ENCODE data around the gene TXNDC11.

Gene TXNDC11

DNA sequence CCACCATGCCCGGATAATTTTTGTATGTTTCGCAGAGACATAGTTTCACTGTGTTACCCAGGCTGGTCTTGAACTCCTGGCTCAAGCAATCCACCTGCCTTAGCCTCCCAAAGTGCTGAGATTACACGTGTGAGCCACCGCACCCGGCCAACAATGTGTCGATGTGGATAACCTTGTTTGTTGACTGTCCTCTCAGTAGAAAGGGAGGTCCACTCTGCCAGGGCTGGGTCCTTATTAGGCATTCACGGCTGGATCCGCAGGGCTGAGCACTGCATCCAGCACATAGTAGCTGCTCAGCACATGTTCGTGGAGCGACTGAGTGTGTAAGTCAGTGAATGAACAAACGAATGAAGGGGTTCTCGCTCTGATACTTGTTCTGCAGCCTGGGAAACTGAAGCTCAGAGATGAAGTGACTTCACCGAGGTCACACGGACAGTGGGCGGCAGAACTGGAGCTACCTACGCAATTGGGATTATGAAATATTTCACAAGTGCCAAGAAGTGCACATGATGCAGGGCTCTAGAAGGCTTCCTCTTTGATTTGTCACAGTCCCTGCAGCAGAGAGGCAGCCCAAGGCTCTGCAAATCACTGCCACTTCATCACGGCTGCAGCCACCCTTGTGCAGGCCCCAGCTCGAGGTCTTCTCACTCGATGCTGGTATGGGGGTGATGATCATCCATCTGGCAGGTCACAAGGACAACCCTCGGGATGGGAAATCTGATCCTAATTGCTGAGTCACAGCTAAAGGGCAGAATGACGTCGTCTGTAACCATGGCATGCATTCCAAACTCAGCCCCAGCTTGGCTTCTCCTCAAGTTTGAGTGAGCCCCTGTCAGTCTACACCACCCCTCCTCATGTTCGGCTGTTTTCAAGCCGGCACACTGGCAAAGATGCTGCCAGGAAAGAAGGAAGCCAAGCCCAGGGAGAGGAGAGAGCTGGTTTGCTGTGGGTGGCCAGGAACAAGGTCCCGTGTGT lies 102.4 kb downstream of the TXNDC11 start:
- 81% methylated on average over 25 of the region's 25 CpGs for WGBS, 2 experiments
- H3K36me3 ChIP-seq (ENCODE audit: control insufficient read depth, insufficient read depth, low read length), result no peaks in the 10 kb centered on the region
- H3K4me1 ChIP-seq (ENCODE audit: control insufficient read depth, insufficient read depth, low read length), result no peaks in the 10 kb centered on the region
- H3K27ac ChIP-seq (ENCODE audit: insufficient read depth, low read depth, low read length, poor library complexity, severe bottlenecking), result peak overlapping the region; percentile 28
- H3K27me3 ChIP-seq (ENCODE audit: control insufficient read depth, insufficient read depth, low read length, poor library complexity, severe bottlenecking), result no peaks in the 10 kb centered on the region
- no peak overlapping the region for H3K4me3 ChIP-seq (ENCODE audit: insufficient read depth, low read depth, low read length)
- no peaks in the 10 kb centered on the region for H3K9me3 ChIP-seq (ENCODE audit: control insufficient read depth, low read length)

DNA sequence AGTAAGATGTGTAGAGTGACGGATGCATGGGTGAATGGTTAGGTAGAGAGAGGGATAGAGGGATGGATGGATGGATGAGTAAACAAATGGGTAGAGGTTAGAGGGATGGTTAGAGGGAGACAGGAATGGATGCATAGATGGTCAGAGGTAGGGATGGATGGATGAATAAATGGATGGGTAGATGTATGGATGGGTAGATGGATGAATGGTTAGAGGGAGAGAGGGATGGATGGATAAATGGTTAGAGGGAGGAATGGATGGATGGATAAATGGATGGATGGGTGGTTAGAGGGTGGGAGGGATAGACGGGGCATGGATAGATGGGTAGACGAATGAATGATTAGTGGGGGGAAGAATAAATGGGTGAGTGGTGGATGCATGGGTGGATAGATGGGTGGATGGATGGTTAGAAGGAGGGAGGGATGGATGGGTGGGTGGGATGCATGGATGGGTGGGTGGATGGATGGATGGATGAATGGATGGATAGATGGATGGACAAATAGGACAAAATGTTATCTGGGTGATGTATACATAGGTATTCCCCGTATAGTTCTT lies 103.6 kb downstream of the TXNDC11 start:
- Histone ChIP-seq H3K36me3 (ENCODE audit: control insufficient read depth, insufficient read depth, low read length) (no peaks in the 10 kb centered on the region), H3K4me1 (ENCODE audit: control insufficient read depth, insufficient read depth, low read length) (no peaks in the 10 kb centered on the region), H3K27ac (ENCODE audit: insufficient read depth, low read depth, low read length, poor library complexity, severe bottlenecking) (no peak overlapping the region), H3K9me3 (ENCODE audit: control insufficient read depth, low read length) (no peaks in the 10 kb centered on the region), H3K27me3 (ENCODE audit: control insufficient read depth, insufficient read depth, low read length, poor library complexity, severe bottlenecking) (no peaks in the 10 kb centered on the region), H3K4me3 (ENCODE audit: insufficient read depth, low read depth, low read length) (no peak overlapping the region)
- WGBS, 2 experiments, result 62 to 63% methylated on average over 3 of the region's 4 CpGs

DNA sequence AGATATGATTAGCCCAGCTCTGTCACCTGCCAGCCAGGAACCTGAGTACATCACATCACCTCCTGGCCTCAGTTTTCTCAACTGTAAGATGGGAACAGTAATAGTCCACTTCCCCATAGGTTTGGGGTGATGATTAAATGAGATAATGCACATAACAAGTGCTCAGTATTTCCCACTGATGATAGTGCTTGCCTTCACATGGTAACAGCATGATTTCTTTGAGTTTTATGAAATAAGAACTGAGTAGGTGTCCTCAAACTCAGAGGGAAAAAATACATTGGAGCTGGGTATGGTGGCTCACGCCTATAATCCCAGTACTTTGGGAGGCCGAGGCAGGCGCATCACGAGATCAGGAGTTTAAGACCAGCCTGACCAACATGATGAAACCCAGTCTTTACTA lies 104.5 kb downstream of the TXNDC11 start:
- H3K27ac ChIP-seq (ENCODE audit: insufficient read depth, low read depth, low read length, poor library complexity, severe bottlenecking), result no peak overlapping the region
- WGBS, 2 experiments, result 89 to 92% methylated on average over 4 of the region's 4 CpGs
- H3K27me3 ChIP-seq (ENCODE audit: control insufficient read depth, insufficient read depth, low read length, poor library complexity, severe bottlenecking), result no peaks in the 10 kb centered on the region
- no peaks in the 10 kb centered on the region for H3K36me3 ChIP-seq (ENCODE audit: control insufficient read depth, insufficient read depth, low read length)
- H3K9me3 ChIP-seq (ENCODE audit: control insufficient read depth, low read length), result no peaks in the 10 kb centered on the region
- H3K4me3 ChIP-seq (ENCODE audit: insufficient read depth, low read depth, low read length), result no peak overlapping the region
- H3K4me1 ChIP-seq (ENCODE audit: control insufficient read depth, insufficient read depth, low read length), result no peaks in the 10 kb centered on the region

DNA sequence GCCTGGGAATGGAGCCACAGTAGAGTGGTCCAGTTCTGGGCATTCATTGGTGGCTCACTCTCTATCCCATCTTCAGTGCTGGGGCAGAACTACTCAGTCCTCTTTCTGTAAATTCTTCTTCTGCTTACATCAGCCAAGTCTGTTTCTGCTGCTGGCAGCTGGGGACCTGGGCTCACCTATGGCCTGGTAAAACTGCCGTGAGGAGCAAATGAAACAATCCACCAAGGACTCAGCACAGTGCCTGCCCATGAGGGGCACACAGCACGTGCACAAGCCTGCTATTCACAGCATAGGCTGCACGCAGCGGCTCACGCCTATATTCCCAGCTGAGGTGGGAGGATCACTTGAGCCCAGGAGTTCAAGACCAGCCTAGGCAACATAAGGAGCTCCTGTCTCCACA lies 105.3 kb downstream of the TXNDC11 start:
- H3K27ac ChIP-seq (ENCODE audit: insufficient read depth, low read depth, low read length, poor library complexity, severe bottlenecking), result no peak overlapping the region
- no peaks in the 10 kb centered on the region for H3K36me3 ChIP-seq (ENCODE audit: control insufficient read depth, insufficient read depth, low read length)
- peaks cover 6% of the 10 kb centered on the region for H3K4me1 ChIP-seq (ENCODE audit: control insufficient read depth, insufficient read depth, low read length)
- 87 to 91% methylated on average over 5 of the region's 5 CpGs for WGBS, 2 experiments
- no peak overlapping the region for H3K4me3 ChIP-seq (ENCODE audit: insufficient read depth, low read depth, low read length)
- no peaks in the 10 kb centered on the region for H3K27me3 ChIP-seq (ENCODE audit: control insufficient read depth, insufficient read depth, low read length, poor library complexity, severe bottlenecking)
- H3K9me3 ChIP-seq (ENCODE audit: control insufficient read depth, low read length), result no peaks in the 10 kb centered on the region

DNA sequence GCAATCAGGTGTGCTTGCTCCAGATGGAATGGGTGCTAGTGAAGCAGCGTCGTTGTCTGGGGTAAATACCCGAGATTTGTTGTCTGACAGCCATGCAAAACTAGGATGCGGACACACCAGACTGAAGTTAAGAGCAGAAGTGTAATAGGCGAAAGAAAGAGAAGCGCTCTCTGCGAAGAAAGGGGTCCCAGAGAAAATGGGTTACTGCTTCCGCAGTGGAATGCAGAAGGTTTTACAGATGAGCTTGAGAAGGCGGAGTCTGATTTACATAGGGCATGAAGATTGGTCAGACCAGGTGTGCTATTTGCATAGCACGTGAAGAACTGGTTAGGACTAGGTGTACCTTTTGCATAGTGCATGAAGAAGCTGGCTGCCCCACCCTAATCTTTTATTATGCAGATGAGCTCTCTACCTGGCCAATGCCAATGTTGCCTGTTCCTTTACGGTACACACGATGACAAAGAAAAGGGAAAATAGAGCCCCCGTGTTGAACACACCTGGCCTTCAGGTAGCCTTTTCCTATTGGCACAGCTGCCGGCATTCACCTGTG lies 106.4 kb downstream of the TXNDC11 start:
- Histone ChIP-seq H3K9me3 (ENCODE audit: control insufficient read depth, low read length) (no peaks in the 10 kb centered on the region), H3K36me3 (ENCODE audit: control insufficient read depth, insufficient read depth, low read length) (no peaks in the 10 kb centered on the region), H3K27ac (ENCODE audit: insufficient read depth, low read depth, low read length, poor library complexity, severe bottlenecking) (no peak overlapping the region), H3K27me3 (ENCODE audit: control insufficient read depth, insufficient read depth, low read length, poor library complexity, severe bottlenecking) (no peaks in the 10 kb centered on the region), H3K4me3 (ENCODE audit: insufficient read depth, low read depth, low read length) (no peak overlapping the region), H3K4me1 (ENCODE audit: control insufficient read depth, insufficient read depth, low read length) (peaks cover 9% of the 10 kb centered on the region)
- WGBS, 2 experiments, result 40 to 44% methylated on average over 14 of the region's 14 CpGs

DNA sequence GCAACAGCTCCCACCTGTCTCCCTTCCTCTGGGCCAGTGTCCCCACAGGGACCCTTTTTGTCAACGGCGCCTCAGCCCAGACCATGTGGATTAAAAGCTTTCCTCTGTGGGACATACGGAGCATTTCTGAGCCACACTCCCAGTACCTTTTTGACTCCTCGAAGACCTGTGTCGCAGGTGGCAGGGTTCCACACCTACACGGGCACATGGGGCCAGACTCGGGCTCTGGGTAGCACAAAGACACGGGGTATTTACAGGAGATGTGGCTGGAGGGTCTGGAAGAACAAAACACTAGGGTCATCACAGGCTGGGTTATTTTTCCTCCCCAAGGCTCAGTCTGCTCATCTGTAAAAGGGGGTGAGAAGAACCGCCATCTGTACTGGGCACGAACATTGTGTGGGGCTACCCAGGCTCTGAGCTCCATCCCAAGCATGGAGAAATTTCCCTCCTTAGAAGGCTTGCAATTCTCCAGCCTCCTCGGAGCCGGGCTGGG lies 106.9 kb downstream of the TXNDC11 start:
- WGBS, 2 experiments, result 79 to 80% methylated on average over 12 of the region's 12 CpGs
- Histone ChIP-seq H3K4me3 (ENCODE audit: insufficient read depth, low read depth, low read length) (no peak overlapping the region), H3K9me3 (ENCODE audit: control insufficient read depth, low read length) (no peaks in the 10 kb centered on the region), H3K36me3 (ENCODE audit: control insufficient read depth, insufficient read depth, low read length) (no peaks in the 10 kb centered on the region), H3K4me1 (ENCODE audit: control insufficient read depth, insufficient read depth, low read length) (peaks cover 9% of the 10 kb centered on the region), H3K27me3 (ENCODE audit: control insufficient read depth, insufficient read depth, low read length, poor library complexity, severe bottlenecking) (no peaks in the 10 kb centered on the region), H3K27ac (ENCODE audit: insufficient read depth, low read depth, low read length, poor library complexity, severe bottlenecking) (no peak overlapping the region)

DNA sequence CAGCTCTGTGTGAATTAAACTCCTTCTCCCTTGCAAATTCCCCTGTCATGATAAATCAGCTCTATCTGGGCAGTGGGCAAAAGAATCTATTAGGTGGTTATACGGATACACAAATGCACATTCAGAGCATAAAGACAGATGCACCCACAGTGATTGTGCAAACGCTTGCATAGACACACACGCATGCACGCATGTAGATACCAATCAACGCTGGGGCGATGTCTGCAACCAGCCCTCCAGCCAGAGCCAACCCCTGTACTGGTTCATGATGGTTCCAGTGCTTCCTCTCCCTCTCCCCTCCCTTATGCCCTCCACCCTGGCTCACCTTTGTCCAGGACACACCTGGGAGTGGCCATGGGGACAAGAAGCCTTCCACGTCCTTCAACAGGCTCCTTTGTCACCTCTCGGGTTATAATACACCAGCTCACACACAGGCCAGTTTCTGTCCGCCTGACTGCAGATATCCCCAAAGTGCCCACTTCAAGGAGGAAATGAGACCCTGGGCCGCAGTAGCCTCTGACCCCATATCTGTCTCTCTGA lies 107.5 kb downstream of the TXNDC11 start:
- Histone ChIP-seq H3K27ac (ENCODE audit: insufficient read depth, low read depth, low read length, poor library complexity, severe bottlenecking) (no peak overlapping the region), H3K27me3 (ENCODE audit: control insufficient read depth, insufficient read depth, low read length, poor library complexity, severe bottlenecking) (no peaks in the 10 kb centered on the region), H3K9me3 (ENCODE audit: control insufficient read depth, low read length) (no peaks in the 10 kb centered on the region), H3K4me3 (ENCODE audit: insufficient read depth, low read depth, low read length) (no peak overlapping the region), H3K36me3 (ENCODE audit: control insufficient read depth, insufficient read depth, low read length) (no peaks in the 10 kb centered on the region), H3K4me1 (ENCODE audit: control insufficient read depth, insufficient read depth, low read length) (peaks cover 9% of the 10 kb centered on the region)
- 92 to 94% methylated on average over 10 of the region's 10 CpGs for WGBS, 2 experiments

DNA sequence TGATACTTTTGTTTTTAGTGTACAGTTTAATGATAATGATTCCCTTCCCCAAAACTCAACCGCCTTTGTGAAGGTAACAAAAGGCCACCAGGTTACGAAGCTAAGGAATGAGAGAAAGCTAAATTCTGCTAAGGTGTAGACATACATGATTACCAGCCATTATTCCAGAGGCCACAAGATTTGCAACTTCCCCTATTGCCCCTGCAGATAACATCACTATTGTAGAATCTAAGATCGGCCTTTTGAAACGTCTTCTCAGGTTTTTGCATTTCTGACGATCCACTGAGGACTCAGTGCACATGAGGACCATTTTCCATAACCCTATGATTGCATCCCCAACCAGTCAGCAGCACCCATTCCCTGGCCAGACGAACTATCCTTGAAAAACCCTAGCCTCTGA lies 108.3 kb downstream of the TXNDC11 start:
- WGBS, 2 experiments, result 91 to 93% methylated on average over 6 of the region's 6 CpGs
- peaks cover 9% of the 10 kb centered on the region for H3K4me1 ChIP-seq (ENCODE audit: control insufficient read depth, insufficient read depth, low read length)
- H3K36me3 ChIP-seq (ENCODE audit: control insufficient read depth, insufficient read depth, low read length), result no peaks in the 10 kb centered on the region
- no peaks in the 10 kb centered on the region for H3K9me3 ChIP-seq (ENCODE audit: control insufficient read depth, low read length)
- H3K27ac ChIP-seq (ENCODE audit: insufficient read depth, low read depth, low read length, poor library complexity, severe bottlenecking), result no peak overlapping the region
- no peaks in the 10 kb centered on the region for H3K27me3 ChIP-seq (ENCODE audit: control insufficient read depth, insufficient read depth, low read length, poor library complexity, severe bottlenecking)
- H3K4me3 ChIP-seq (ENCODE audit: insufficient read depth, low read depth, low read length), result no peak overlapping the region

DNA sequence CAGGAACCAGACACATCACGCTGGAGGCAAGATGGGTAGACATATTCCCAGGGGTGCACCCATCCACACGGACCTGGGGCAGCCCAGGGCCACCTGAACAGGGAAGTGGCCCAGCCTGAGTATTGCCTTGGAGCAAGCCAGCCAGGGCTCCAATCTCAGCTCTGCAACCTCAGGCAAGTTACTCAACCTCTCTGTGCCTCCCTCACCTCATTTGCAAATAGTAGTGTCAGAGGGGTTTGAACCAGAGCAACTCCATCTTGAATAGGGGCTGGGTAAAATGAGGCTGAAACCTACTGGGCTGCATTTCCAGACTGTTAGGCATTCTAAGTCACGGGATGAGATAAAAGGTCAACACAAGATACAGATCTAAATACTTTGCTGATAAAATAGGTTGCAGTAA lies 109.5 kb downstream of the TXNDC11 start:
- 94 to 97% methylated on average over 3 of the region's 3 CpGs for WGBS, 2 experiments
- Histone ChIP-seq H3K9me3 (ENCODE audit: control insufficient read depth, low read length) (no peaks in the 10 kb centered on the region), H3K4me3 (ENCODE audit: insufficient read depth, low read depth, low read length) (no peak overlapping the region), H3K4me1 (ENCODE audit: control insufficient read depth, insufficient read depth, low read length) (peaks cover 9% of the 10 kb centered on the region), H3K27me3 (ENCODE audit: control insufficient read depth, insufficient read depth, low read length, poor library complexity, severe bottlenecking) (no peaks in the 10 kb centered on the region), H3K27ac (ENCODE audit: insufficient read depth, low read depth, low read length, poor library complexity, severe bottlenecking) (no peak overlapping the region), H3K36me3 (ENCODE audit: control insufficient read depth, insufficient read depth, low read length) (no peaks in the 10 kb centered on the region)

DNA sequence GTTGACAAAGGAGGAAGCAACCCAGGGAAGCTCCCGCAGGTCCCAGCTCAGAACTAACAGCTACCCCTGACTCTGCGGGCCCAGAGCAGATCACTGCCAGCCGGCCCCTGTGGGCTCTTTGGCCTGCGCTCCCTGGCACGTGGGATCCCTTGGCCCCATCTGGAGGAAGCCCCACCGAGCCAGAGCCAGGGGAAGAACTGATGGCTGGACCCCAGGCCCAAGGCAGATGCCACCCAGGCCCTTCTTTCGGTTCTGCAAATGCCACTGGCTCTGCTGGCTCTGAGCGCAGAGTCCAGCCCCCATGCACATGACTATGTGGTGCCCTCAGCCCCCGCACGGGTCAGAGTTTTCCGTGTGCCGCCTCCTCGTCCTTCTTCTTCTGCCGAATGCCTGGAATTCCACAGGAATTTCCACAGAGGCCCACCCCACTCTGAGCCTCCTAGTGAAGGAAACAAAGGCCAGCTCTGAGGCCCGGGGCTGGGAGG lies 110.2 kb downstream of the TXNDC11 start:
- H3K27ac ChIP-seq (ENCODE audit: insufficient read depth, low read depth, low read length, poor library complexity, severe bottlenecking), result peak overlapping the region; percentile 44

More for the DNA sequence above, 110.2 kb downstream of the TXNDC11 start:
- H3K9me3 ChIP-seq (ENCODE audit: control insufficient read depth, low read length), result no peaks in the 10 kb centered on the region
- no peaks in the 10 kb centered on the region for H3K36me3 ChIP-seq (ENCODE audit: control insufficient read depth, insufficient read depth, low read length)
- 67% methylated on average over 15 of the region's 15 CpGs for WGBS, 2 experiments
- no peak overlapping the region for H3K4me3 ChIP-seq (ENCODE audit: insufficient read depth, low read depth, low read length)
- H3K4me1 ChIP-seq (ENCODE audit: control insufficient read depth, insufficient read depth, low read length), result peaks cover 9% of the 10 kb centered on the region
- H3K27me3 ChIP-seq (ENCODE audit: control insufficient read depth, insufficient read depth, low read length, poor library complexity, severe bottlenecking), result no peaks in the 10 kb centered on the region

All from ectodermal cell (in vitro differentiated cells).